Endothelial cell of umbilical vein (primary cell): ENCODE results near the gene PF4V1. TPM values are rescaled to one million over a fixed set of nuclear protein-coding genes. Genes with fewer than 3 reads are reported as not detected.

Experiments
- BruUV-seq: library from RNA; stranded (reverse); fragments of 400-500 nt; replicated peaks from 2 replicates; lab custom pipeline; 2021; lab: Mats Ljungman, UMichigan
- CTCF ChIA-PET: fragments of 300-600, 350-600 bp; sonication (Branson Sonifier 250); formaldehyde crosslinking; loops from one replicate; lab custom pipeline; 2021; ENCODE audit warnings: antibody characterized with exemption, inconsistent platforms; lab: Charles Lee
- POLR2A ChIA-PET: fragments of 300-600, 350-600 bp; sonication (Branson Sonifier 250); formaldehyde crosslinking; loops from one replicate; lab custom pipeline; 2021; ENCODE audit warnings: antibody characterized with exemption, inconsistent platforms; lab: Charles Lee
- DNase-seq: peaks from one replicate; pipeline ENCODE4 v3.0.0-alpha.2; 2011; ENCODE audit warnings: low read depth, low spot score
- FAIRE-seq: peaks from 2 replicates; lab custom pipeline; 2011; peaks lifted over from hg19 to GRCh38; lab: Jason Lieb, UNC
- H2AFZ ChIP-seq: 2 replicates; pipeline ENCODE4 v1.6.0; 2012; ENCODE audit warnings: low read depth, low read length, control low read depth, inconsistent platforms
- H3K27ac ChIP-seq: 2 replicates; pipeline ENCODE4 v1.5.1; 2011; ENCODE audit warnings: low read depth, mild to moderate bottlenecking, control low read depth, low read length, moderate library complexity; ENCODE audit not compliant: insufficient read depth
- H3K27me3 ChIP-seq, 2 experiments: 2 replicates each; pipeline versions ENCODE4 v1.6.0 to v1.6.1; 2011; ENCODE audit warnings: low read length in 2 of 2, mixed read lengths in 1 of 2; ENCODE audit not compliant: control insufficient read depth in 2 of 2, insufficient read depth in 2 of 2
- H3K36me3 ChIP-seq, 2 experiments: 2 replicates in 1 of 2; 3 replicates in 1 of 2; pipeline ENCODE4 v1.5.1; 2011; ENCODE audit warnings: low read length in 2 of 2, mild to moderate bottlenecking in 1 of 2, moderate library complexity in 1 of 2; ENCODE audit not compliant: control insufficient read depth in 2 of 2, insufficient read depth in 2 of 2; ENCODE audit errors: extremely low read depth in 1 of 2
- H3K4me1 ChIP-seq: 3 replicates; pipeline ENCODE4 v1.5.1; 2011; ENCODE audit warnings: mild to moderate bottlenecking, low read length; ENCODE audit not compliant: control insufficient read depth, insufficient read depth; ENCODE audit errors: extremely low read depth
- H3K4me2 ChIP-seq: 2 replicates; pipeline ENCODE4 v1.6.1; 2011; ENCODE audit warnings: low read length, control low read depth, mixed read lengths; ENCODE audit not compliant: insufficient read depth
- H3K4me3 ChIP-seq, 3 experiments: fragments of 200-600 bp in 1 of 3; sonication (generic), shearing (Covaris generic) in 1 of 3; replicated peaks in 1 of 3; 2 replicates each; pipeline ENCODE4 v1.5.1; 2011 to 2016; ENCODE audit warnings: control low read depth in 3 of 3, low read length in 3 of 3, mild to moderate bottlenecking in 2 of 3, inconsistent platforms in 1 of 3, low read depth in 1 of 3, moderate library complexity in 1 of 3; ENCODE audit not compliant: insufficient read depth in 1 of 3
- H3K79me2 ChIP-seq: 2 replicates; pipeline ENCODE4 v1.6.0; 2012; ENCODE audit warnings: low read length, inconsistent platforms; ENCODE audit not compliant: control insufficient read depth, insufficient read depth
- H3K9ac ChIP-seq: replicated peaks from 2 replicates; pipeline ENCODE3; 2011; ENCODE audit warnings: low read length, control low read depth; ENCODE audit not compliant: insufficient read depth; ENCODE audit errors: extremely low read depth
- H3K9me1 ChIP-seq: replicated peaks from 3 replicates; pipeline ENCODE4 v1.6.0; 2011; ENCODE audit warnings: mild to moderate bottlenecking, low read length; ENCODE audit not compliant: control insufficient read depth, insufficient read depth; ENCODE audit errors: extremely low read depth
- H3K9me3 ChIP-seq: replicated peaks from 2 replicates; pipeline ENCODE4 v1.5.1; 2012; ENCODE audit warnings: low read length, inconsistent platforms; ENCODE audit not compliant: control insufficient read depth, insufficient read depth
- H4K20me1 ChIP-seq: replicated peaks from 2 replicates; pipeline ENCODE3; 2011; ENCODE audit warnings: mild to moderate bottlenecking, low read length; ENCODE audit not compliant: control insufficient read depth, insufficient read depth; ENCODE audit errors: extremely low read depth
- EZH2 ChIP-seq: IDR thresholded peaks from 2 replicates; pipeline ENCODE4 v1.6.1; 2012; ENCODE audit warnings: borderline replicate concordance, low read depth, mild to moderate bottlenecking, moderate library complexity, low read length, inconsistent platforms; ENCODE audit not compliant: severe bottlenecking
- FOS ChIP-seq: IDR thresholded peaks from 2 replicates; pipeline ENCODE4 v1.6.1; 2011; ENCODE audit warnings: mild to moderate bottlenecking, low read length, moderate library complexity, borderline replicate concordance; ENCODE audit not compliant: insufficient read depth
- MYC ChIP-seq: IDR thresholded peaks from one replicate; pipeline ENCODE4 v1.6.1; 2011; ENCODE audit warnings: mild to moderate bottlenecking, low read depth, low read length
- POLR2A ChIP-seq: IDR thresholded peaks from 2 replicates; pipeline ENCODE4 v1.6.1; 2012; ENCODE audit warnings: low read depth, mild to moderate bottlenecking, control low read depth, low read length
- POLR2AphosphoS5 ChIP-seq: IDR thresholded peaks from 2 replicates; pipeline ENCODE4 v1.6.1; 2012; ENCODE audit warnings: low read depth, mild to moderate bottlenecking, control low read depth, low read length, moderate library complexity; ENCODE audit not compliant: insufficient read depth
- dilution Hi-C: fragments of 300-500 bp; cut with MboI; formaldehyde crosslinking; loops from one replicate; pipeline ENCODE4 v1.15.0; 2019; ENCODE audit warnings: low sequenced_read_pairs; ENCODE audit not compliant: extremely low pct_ligation_motif_present
- intact Hi-C: fragments of 100-400 bp; cut with micrococcal nuclease; formaldehyde crosslinking; loops from one replicate; pipeline ENCODE4 v1.10.0; 2022
- polyA plus RNA-seq, 4 experiments: library from polyadenylated mRNA; depleted of rRNA in 3 of 4; stranded (reverse) in 3 of 4; unstranded in 1 of 4; fragments of >200 nt; gene quantifications; 2 replicates each; pipeline versions ENCODE4 v1.2.1 to v1.2.3, GENCODE V29; 2011 to 2012; ENCODE audit warnings: missing spikeins in 1 of 4
- total RNA-seq: library from RNA; stranded (reverse); gene quantifications from 2 replicates; pipeline ENCODE4 v1.2.3, GENCODE V29; 2021
- TF ChIP-seq, protein P1 (sequence below): IDR thresholded peaks from 2 replicates; pipeline ENCODE4 v1.6.1; 2011; ENCODE audit not compliant: insufficient read depth, insufficient read length

The PF4V1 gene
- total and polyA plus RNA-seq, 2 donors (not counting 3 experiments of a cell fraction or from before 2014, with no cell fraction given): not detected

DNA sequence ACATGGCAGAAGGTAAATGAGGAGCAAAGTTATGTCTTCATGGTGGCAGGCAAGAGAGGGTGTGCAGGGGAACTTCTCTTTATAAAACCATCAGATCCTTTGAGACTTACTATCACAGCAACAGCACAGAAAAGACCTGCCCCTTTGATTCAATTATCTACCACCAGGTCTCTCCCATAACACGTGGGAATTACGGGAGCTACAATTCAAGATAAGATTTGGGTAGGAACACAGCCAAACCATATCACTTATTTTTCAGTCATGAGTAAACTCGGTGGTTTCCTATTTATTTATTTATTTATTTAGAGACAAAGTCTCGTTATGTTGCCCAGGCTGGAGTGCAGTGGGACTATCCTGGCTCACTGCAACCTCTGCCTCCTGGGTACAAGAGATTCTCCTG, 38.2 kb downstream of the PF4V1 start:
- no peaks in the 10 kb centered on the region for H4K20me1 ChIP-seq
- dilution Hi-C loops: no loop called here
- BruUV-seq: no TSS peak
- intact Hi-C loops: no loop called here
- H3K4me1 ChIP-seq: no peaks in the 10 kb centered on the region
- no peaks in the 10 kb centered on the region for H3K27me3 ChIP-seq
- H3K9ac ChIP-seq: no peak overlapping the region
- no peaks in the 10 kb centered on the region for H3K9me3 ChIP-seq
- no peak for TF ChIP-seq FOS
- TF ChIP-seq EZH2: no peak
- no peak for TF ChIP-seq POLR2A
- no peak for TF ChIP-seq POLR2AphosphoS5
- TF ChIP-seq, protein P1, sequence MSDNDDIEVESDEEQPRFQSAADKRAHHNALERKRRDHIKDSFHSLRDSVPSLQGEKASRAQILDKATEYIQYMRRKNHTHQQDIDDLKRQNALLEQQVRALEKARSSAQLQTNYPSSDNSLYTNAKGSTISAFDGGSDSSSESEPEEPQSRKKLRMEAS: no peak
- TF ChIP-seq MYC: no peak
- POLR2A ChIA-PET: no interaction called here
- no peak overlapping the region for H3K4me3 ChIP-seq
- H3K4me2 ChIP-seq: no peak overlapping the region
- FAIRE-seq (no peak), DNase-seq (no peak)
- CTCF ChIA-PET: interaction anchor here (1.0 to 1.3 kb wide), 2 partner anchors 8 to 29 kb away, joined by 3 read pairs; no protein-coding TSS in a partner anchor
- H3K9me1 ChIP-seq: no peaks in the 10 kb centered on the region
- no peak overlapping the region for H2AFZ ChIP-seq
- H3K36me3 ChIP-seq: no peaks in the 10 kb centered on the region
- H3K27ac ChIP-seq: no peak overlapping the region
- H3K79me2 ChIP-seq: no peaks in the 10 kb centered on the region

DNA sequence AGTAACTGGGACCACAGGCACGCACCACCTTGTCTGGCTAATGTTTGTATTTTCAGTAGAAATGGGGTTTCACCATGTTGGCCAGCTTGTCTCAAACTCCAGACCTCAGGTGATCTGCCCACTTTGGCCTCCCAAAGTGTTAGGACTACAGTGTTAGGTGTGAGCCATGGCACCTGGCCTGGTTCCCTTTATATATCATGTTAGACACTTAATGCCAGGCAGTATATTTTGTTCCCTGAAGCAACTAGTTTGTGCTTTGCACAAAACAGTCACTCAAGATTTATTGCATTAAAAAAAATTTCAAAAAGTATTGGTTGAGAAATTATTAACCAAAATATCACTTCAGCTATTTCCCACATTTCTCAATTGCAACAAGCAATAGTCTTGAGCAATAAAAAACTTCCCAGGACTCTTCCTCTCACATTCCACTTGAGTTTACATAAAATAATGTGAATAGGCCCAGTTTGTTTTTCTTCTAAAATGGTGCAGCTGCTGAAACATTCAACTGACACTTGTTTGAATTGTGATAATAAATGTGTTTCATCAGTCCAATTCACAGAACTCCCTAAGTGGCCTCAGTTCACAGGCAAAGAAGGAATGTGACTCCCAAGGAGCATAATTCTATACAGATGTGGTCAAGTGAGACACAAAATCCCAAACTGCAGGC, 38.8 kb downstream of the PF4V1 start:
- Histone ChIP-seq H3K4me3 (no peak overlapping the region), H3K9me3 (no peaks in the 10 kb centered on the region), H3K27ac (no peak overlapping the region), H3K9ac (no peak overlapping the region), H3K9me1 (no peaks in the 10 kb centered on the region), H4K20me1 (no peaks in the 10 kb centered on the region), H3K27me3 (no peaks in the 10 kb centered on the region), H3K79me2 (no peaks in the 10 kb centered on the region), H3K4me2 (no peak overlapping the region), H3K36me3 (no peaks in the 10 kb centered on the region), H3K4me1 (no peaks in the 10 kb centered on the region), H2AFZ (no peak overlapping the region)
- intact Hi-C loops: no loop called here
- TF ChIP-seq EZH2: no peak
- ChIA-PET POLR2A (no interaction called here), CTCF (interaction anchor here (1.3 kb wide), 1 partner anchor 8 kb away, joined by 3 read pairs; no protein-coding TSS in a partner anchor)
- FAIRE-seq: no peak
- DNase-seq: no peak
- no TSS peak for BruUV-seq
- dilution Hi-C loops: no loop called here
